Umbilical cord (tissue), 2 donors: ENCODE measurements around the gene TTLL9. TPM values are rescaled to one million over a fixed set of nuclear protein-coding genes. Genes with fewer than 3 reads are reported as not detected.
"Not testable (repeated sequence)": the region's sequence is repeated elsewhere in the genome, so short reads cannot be mapped to it uniquely, and the experiment has no call there.

Source experiments
- DNase-seq: peaks from one replicate; pipeline ENCODE4 v3.0.0-alpha.2; 2015; ENCODE audit warnings: low spot score
- total RNA-seq: library from RNA; depleted of rRNA; stranded (reverse); fragments of >200 nt; gene quantifications from one replicate; pipeline ENCODE4 v1.2.3, GENCODE V29; 2014; ENCODE audit warnings: low replicate concordance; ENCODE audit not compliant: insufficient read depth

Gene TTLL9
- total RNA-seq, 1 donor from 2014 or later: 5.8 TPM

DNA sequence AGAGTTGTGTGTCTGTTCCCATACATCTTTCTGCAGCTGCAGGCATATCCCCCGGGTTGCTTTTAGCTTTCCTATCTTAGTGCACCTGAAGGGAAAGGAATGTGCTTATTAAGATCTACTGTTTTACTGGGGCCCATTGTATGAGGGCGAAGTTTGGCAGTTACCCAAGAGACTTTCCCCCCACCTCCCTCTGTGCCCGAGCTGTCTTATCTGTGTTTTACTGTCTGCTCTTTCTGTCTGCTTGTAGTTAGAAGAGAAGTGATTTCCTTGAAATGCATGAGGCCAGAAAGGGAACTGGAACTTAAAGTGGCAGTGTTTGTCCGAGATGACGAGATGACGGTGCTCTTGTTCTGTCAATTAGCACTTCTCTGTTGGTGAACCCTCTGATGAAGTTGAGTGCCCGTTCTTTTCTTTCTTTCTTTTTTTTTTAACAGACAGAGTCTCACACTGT, 47.6 kb downstream of the TTLL9 start:
- peak; percentile 43 for DNase-seq

DNA sequence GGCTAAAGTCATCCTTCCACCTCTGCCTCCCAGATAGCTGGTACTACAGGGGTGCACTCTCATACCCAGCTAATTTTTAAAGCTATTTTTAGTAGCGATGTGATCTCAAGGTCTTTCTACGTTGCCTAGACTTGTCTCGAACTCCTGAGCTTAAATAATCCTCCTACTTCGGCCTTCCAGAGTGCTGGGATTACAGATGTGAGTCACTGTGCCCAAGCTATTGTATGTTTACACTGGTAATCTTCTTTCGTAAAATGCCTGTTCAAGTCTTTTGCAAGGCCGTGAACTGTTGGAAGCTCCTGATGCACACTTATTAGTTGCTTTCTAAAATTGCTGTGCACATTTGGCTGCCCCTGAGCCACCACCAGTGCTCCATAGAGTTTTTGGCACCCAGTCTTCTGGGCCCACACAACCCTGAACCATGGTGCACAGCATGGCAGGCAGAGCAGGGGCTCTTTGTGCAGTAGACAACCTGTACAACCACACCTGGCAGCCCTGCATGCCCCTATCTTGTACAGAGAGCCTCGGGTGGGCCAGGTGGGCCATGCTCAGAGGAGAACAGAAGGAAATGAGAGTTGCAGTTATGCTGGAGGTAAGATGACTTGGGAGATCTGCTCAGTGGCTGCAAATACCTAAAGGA, 48.2 kb downstream of the TTLL9 start:
- peak; percentile 74 for DNase-seq

DNA sequence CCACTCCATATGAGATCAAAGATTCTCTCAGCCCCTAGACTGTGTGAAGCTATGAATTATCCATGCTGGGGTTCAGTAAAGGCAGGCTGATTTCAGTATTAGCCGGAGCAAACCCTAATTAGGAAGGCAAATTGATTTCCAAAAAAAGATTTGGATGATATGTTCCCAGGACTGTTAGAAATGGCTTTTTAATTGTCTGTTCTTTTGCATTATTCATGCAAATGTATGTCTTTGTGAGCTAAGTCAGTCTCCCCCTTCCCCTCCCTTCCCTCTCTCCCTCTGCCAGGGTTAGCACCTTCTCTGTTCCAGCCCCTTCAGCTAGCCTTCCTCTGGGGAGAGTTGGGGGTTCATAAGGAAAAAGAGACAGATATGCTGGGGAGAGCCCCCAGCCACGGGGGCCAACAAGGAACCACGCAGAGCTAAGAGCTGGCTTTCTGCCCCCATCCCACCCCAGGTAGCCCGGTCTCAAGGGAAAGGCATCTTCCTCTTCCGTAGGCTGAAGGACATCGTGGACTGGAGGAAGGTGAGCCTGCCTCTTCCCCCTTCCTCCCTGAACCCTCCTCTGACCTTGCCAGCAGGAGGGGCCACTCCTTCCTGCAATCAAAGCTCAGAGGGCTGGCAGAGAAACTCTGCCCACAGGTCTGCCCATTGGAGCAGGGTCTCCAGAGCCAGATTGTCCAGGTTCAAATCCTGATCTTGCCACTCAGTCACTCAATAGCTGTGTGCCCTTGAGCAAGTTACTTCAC, 49.1 kb downstream of the TTLL9 start:
- no peak for DNase-seq

DNA sequence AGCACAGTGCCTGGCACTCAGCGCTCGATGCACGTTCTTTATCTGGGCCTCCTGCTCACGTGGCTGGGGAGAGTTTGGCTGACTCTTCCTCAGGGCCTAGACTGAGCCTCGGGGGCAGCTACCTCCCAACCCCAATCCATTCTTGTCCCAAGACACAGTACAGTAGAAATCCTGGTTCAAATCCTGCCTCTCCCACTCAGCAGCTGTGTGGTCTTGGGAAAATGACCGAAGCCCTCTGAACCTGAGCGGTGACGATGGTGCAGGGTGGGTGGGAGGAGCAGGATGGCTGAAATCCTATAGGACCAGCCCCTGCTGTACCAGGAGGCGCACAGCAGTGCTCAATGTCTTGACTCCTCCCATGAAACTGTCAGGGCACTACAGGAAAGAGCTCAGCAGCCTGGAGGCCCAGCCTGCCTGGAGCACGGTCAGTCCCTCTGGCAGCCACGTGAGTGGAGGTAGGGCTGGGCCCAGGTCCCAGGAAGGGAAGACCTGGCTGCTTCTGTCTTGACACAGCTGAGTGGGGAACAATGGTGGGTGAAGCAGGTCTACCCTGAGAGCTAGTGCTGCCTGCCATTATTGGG, 49.9 kb downstream of the TTLL9 start:
- DNase-seq: no peak

DNA sequence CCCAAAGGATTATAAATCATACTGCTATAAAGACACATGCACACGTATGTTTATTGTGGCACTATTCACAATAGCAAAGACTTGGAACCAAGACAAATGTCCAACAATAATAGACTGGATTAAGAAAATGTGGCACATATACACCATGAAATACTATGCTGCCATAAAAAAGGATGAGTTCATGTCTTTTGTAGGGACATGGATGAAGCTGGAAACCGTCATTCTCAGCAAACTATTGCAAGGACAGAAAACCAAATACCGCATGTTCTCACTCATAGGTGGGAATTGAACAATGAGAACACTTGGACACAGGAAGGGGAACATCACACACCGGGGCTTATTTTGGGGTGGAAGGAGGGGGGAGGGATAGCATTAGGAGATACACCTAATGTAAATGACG, 51.0 kb downstream of the TTLL9 start:
- not testable (repeated sequence) for DNase-seq

DNA sequence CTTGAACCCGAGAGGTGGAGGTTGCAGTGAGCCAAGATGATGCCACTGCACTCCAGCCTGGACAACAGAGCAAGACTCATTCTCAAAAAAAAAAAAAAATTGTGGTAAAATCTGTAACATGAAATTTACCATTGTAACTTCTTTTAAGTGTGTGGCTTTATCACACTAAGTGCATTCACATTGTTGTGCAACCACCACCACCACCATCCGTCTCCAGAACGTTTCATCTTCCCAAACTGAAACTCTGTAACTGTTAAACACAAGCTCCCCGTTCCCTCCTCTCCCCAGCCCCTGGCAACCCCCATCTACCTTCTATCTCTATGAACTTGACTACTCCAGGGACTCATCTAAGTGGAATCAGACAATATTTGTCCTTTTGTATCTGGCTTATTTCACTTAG, 51.7 kb downstream of the TTLL9 start:
- no peak for DNase-seq

DNA sequence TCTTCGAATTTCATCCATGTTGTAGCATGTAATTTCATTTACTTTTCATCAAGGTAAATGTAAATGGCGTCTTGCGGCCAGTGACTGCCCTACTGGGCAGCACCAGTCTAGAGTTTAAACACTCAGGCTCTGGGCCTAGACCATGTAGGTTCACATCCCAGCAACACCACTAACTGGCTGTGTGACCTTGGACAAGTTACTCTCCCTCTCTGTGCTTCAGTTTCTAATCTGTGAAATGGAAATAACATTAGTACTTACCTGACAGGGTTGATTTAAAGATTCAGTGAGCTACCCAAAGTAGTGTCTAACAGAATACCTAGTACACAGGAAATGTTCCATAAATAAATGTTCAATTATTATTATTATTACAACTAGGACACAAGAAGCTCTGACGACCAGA, 52.2 kb downstream of the TTLL9 start:
- DNase-seq: no peak

DNA sequence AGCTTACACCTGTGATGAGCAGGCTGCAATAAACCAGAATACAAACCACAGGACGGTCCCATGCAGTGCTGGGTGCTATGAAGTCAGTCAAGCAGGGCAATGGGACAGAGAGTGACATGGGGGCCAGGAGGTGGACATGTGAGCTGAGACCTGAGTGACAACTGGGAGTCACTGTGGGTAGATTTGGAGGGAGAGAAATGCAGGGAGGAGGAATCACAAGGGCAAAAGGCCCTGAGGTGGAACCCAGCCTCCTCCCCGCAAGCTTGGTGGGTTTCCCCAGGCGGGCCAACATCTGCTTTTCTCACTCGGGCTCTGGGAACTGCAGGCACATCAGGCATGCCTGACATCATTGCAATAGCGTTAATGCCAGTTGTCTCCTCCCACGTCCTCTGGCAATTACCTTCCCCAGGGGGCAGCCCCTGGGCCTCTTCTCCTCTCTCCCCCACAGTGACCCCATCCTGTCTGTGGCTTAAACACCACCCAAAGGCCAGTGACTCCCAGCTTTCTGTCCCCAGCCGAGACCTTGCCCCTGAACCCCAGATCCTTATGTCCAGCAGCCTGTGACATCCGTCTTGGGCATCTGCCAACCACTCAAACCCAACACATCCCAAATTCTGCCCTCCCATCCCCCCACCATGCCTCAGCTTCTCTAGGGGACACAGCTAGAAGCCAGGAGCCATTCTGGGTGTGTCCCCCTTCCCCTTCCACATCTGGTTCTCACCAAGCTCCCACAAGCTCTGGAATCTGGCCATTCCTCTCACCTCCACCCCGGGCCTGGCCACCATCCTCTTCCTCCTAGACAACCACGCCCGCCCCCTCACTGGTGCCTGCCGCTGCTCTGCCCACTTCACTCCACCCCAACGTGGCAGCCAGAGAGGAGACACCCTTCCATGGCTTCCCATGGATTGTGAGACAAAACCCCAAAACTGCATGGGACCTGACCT, 53.2 kb downstream of the TTLL9 start:
- DNase-seq: peak; percentile 20

DNA sequence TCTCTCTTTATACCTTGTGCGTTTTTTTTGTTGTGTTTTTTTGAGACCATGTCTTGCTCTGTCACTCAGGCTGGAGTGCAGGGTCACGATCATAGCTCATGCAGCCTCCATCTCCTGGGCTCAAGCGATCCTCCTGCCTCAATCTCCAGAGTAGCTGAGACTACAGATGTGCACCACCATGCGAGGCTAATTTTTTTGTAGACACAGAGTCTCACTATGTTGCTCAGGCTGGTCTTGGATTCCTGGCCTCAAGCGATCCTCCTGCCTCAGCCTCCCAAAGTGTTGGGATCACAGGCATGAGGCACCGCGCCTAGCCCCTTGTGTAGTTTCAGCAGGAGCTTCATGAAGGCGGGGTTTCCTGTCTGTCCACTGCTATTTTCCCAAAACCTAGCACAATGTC, 54.1 kb downstream of the TTLL9 start:
- no peak for DNase-seq

DNA sequence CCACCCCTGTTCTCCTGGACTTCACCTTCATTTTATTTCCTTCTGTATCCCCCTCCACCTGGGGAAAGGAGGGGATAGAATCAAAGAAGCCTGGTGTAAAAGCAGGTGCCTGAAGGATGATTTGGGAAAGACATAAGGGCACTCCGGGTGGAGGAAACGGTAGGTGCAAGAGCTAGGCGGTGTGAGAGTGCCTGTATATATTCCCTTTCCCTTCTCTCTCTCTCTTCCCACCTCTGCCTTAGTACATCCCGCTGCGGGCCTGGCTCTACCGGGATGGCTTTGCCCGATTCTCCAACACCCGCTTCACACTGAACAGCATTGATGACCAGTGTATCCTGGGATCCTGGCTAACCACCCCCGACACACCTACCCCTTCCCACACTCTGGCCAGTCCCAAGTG, 55.2 kb downstream of the TTLL9 start:
- DNase-seq: no peak

DNA sequence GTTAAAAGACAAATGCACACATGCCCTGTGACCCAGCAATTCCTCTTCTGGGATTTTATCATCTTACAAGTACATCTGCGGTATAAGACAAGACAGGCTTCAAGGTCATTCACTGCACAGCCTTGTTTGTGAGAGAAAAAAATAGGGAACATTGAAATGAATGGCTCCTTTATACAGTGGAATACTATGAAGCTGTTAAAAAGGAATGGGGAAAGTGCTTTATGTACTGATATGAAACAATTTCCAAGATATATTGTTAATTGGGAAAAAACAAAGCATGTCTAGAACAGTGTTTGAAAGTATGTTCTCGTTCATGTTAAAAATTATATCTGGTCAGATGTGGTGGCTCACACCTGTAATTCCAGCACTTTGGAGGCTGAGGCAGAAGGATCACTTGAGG, 56.1 kb downstream of the TTLL9 start:
- no peak for DNase-seq

DNA sequence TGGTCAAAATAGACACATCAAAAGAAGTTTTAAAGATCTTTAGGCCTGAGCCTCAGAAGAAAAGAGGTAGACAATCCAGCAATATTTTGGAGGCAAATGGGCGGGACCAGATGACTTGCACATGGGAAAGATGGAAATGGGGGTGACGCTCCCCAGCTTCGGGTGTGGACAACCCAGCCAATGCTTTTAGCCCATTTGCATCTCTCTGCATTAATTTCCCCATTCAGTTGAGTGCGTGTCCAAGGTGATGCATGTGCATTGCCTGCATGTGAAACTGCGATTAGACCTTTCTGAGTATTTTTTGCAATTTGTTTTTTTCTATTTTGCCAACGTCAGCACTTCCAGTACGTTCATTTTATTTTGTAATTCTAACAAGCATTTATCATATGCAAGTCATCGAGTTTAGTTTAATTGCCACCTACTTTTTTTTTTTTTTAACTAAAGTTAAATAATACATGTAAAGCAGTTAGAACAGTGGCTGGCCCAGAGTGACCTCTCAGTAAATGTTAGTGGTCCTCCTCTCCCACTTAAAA, 57.3 kb downstream of the TTLL9 start:
- no peak for DNase-seq

DNA sequence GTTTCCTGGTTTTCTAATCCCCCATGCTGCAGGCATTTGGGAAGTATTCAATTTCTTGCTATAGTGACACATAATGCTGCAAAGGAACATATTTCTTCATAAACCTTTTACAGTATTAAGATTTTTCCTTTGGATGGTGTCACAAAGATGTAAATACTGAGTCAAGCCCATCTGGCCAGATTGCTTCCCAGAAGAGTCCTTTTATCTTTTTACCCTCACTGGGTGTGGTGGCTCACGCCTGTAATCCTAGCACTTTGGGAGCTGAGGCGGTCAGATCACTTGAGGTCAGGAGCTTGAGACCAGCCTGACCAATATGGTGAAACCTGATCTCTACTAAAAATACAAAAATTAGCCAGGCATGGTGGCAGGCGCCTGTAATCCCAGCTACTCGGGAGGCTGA, 59.2 kb downstream of the TTLL9 start:
- DNase-seq: peak; percentile 66

DNA sequence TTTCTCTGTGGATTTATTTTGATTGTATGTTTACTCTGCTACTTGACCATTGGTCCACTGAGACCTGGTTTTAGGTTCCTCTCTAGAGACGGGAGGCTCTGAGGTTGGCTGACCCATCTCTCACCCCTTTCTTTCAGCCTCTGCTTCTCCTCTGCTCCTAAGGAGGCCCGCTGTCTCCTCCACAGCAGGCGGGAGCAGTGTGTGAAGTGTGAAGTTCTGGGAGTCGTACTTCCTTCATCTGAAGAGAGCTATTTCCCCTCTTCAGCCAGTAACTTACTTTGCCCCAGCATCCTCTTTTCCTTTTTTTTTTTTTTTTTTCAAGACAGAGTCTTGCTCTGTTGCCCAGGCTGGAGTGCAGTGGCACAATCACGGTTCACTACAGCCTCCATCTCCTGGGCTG, 60.3 kb downstream of the TTLL9 start:
- DNase-seq: no peak

DNA sequence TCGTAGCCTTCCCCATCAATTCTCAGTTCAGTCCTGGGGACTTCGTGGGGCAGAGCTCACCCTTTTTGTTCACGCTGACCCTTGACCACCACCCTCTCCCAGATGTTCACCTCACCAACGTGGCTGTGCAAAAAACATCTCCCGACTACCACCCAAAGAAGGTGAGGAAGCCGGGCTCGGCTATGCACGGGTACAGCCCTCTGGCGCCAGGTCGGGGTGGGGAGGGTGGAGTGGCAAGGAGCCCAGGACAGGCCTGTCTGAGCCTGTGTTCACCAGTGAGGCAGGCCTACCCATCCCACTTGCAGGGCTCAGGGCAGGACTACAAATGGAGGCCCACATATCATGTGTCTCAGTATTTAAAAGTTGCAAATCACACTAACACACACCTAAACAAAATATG, 63.3 kb downstream of the TTLL9 start:
- no peak for DNase-seq

DNA sequence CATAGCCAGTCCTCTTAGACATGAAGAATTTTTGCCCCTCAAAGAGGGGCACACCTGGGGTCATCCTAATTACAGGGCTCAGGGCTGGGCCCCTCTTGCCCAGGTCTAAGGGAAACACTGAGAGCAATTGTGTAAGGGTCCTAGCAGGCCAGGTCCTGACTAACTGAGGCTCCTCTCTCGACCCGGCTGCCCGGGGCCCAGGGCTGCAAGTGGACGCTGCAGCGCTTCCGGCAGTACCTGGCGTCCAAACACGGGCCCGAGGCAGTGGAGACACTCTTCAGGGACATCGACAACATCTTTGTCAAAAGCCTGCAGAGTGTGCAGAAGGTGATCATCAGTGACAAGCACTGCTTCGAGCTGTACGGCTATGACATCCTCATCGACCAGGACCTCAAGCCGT, 64.1 kb downstream of the TTLL9 start:
- no peak for DNase-seq

DNA sequence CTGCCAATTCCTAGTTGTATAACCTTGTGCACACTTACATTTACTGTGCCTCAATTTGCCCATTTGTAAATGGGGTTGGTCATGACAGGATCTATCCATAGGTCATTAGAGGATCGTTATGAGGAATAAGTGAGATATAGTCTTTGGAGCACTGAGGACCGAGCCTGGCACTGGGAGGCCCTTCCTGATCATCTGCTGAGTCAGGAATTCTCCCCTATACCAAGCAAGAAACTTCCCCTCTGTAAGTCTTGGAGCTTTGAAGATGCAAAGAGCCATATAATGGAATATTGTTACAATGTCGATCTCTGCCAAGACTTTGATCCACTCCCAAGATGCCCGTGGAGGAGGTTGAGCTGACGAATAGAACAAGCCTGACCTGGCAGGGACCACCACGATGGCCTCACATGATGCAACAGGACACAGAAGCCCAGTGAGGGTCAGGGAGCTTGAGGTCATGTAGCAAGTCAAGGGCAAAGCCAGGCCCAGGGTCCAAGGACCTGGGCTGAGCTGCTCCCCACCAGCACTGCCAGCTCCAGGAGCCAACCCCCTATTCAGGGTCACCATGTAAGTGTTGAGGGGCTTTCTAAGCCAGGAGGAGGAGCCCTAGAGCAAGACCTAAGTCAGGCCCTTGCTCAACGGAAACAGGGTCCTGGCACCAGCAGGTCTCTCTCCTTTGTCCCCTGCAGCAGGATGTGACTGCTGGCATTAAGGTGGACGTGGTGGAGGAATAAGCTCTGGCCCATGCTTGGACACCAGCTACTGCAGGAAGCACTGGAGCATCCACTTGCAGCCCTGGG, 64.7 kb downstream of the TTLL9 start:
- DNase-seq: no peak

DNA sequence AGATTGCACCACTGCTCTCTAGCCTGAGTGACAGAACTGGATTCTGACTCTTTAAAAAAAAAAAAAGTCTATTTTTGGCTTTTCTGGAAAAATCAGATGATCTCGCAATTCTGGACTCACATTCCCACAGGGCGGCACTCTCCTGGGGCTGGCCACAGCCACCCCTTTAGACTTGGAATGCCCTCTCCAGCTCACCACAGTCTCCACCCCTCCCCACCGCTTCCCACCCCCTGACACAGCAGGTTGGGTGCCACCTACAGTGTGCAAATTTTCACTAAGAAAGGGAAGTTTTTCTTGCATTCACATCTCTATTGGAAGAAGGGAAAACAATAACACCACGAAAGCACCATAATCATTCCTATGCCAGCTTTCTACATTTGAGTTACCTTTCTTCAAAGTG, 66.0 kb downstream of the TTLL9 start:
- DNase-seq: no peak

DNA sequence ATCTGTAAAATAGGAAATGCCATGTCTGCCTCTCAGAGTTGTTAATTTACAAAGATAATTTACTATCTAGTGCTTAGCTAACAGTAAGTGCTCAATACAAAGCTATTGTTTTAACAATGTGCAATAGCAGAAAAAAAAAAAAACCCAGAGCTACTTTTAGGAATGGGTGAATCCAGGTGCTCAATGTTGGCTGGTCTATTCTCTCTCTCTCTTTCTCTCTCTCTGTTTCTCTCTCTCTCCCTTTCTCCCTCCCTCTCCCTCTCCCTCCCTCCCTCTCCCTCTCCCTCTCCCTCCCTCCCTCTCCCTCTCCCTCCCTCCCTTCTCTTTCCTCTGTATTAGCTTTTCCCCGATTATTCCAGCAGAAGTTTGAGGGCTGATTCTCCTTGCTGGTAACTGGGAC, 67.4 kb downstream of the TTLL9 start:
- DNase-seq: no peak

DNA sequence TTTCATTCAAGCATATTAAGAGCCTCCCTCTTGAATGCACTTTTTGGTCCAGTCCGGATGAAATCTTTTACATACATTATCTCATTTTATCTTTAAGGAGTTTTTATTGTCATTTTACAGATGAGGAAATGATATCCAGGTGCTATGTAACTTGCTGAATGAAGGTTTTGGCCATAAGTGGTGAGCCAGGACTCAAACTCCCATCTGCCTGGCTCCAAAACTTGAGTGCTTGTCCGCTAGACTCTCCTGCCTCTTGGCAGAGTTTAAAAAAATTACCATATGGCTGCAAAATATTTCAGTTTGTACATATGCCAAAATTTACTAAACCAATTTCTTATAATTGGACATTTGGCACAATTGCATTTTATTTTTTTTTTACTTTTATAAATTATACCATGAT, 69.2 kb downstream of the TTLL9 start:
- DNase-seq: no peak

DNA sequence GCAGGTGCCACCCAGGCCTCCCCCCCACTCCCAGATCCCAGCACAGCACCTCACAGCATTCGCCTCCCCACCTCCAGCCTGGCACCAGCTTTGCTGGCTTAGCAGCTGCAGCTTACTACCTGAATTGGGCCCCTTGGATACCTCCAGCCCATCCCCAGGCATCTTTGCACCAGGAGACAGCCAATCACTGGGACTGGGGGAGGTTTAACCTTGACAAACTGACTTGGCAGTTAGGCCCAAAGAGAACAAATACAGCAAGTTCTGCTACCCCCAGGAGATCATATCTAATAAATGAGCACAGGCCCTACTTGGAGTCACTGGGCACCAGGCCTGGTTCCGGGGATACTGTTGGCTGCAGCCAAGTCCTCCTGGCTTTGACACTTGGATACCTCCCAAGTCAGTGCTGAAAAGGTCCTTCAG, 72.6 kb downstream of the TTLL9 start:
- DNase-seq: no peak
